Hepatocyte (in vitro differentiated cells): ENCODE data around the gene SMC1A.

ENCODE experiments used
- EZH2phosphoT487 ChIP-seq: fragments of 200-600 bp; sonication (generic); IDR thresholded peaks from one replicate; pipeline ENCODE4 v1.6.1; 2018; ENCODE audit warnings: antibody characterized with exemption, mild to moderate bottlenecking, low read depth, moderate library complexity; ENCODE audit not compliant: unreplicated experiment, severe bottlenecking
- TF ChIP-seq, protein P1 (sequence below): fragments of 200-600 bp; sonication (generic); IDR thresholded peaks from 2 replicates; pipeline ENCODE4 v1.5.1; 2016; ENCODE audit warnings: antibody characterized with exemption, mild to moderate bottlenecking; ENCODE audit not compliant: poor library complexity

DNA sequence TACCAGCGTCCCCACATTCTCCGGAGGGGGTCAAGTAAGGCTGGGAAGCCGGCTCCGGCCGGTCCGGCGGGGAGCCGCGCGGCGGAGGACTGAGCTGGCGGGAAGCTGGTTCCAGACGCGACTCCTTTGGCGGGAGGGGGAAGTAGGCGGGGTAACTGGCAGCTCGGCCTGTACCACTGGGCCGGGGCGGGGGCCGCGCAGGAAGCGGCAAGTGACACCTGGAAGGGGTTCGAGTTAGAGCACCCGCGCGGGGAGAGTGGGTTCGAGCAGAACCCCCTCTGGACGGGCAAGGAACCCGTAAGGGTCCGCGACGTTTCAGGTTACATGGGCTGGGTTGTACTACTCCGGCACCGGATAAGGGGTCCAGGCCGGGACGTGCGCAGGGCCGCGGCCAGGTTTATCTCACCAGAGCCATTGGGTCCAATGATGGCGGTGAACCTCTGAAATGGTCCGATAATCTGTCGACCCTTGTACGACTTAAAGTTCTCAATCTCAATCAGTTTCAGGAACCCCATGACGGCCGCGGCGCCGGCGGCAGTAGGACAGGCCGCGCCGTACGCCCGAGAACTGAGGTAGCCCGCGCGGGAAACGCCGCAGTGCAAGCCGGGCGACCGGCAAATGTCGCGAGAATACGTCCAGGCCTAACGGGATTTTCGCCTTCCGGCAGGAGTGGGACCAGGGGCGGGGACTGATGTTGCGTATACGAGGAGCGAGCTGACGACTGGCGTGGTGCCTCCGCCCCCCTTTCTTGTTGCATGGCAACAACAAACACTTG, at the start of gene SMC1A:
- no peak for TF ChIP-seq EZH2phosphoT487
- TF ChIP-seq, protein P1, sequence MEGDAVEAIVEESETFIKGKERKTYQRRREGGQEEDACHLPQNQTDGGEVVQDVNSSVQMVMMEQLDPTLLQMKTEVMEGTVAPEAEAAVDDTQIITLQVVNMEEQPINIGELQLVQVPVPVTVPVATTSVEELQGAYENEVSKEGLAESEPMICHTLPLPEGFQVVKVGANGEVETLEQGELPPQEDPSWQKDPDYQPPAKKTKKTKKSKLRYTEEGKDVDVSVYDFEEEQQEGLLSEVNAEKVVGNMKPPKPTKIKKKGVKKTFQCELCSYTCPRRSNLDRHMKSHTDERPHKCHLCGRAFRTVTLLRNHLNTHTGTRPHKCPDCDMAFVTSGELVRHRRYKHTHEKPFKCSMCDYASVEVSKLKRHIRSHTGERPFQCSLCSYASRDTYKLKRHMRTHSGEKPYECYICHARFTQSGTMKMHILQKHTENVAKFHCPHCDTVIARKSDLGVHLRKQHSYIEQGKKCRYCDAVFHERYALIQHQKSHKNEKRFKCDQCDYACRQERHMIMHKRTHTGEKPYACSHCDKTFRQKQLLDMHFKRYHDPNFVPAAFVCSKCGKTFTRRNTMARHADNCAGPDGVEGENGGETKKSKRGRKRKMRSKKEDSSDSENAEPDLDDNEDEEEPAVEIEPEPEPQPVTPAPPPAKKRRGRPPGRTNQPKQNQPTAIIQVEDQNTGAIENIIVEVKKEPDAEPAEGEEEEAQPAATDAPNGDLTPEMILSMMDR = no peak
